MM.1S (cell line): ENCODE measurements around the gene ARHGAP44.

Source experiments
- DNase-seq: peaks from one replicate; pipeline ENCODE4 v3.0.0-alpha.2; 2015
- H2AFZ ChIP-seq: fragments of 300-600 bp; sonication (generic); 2 replicates; pipeline ENCODE4 v1.6.0; 2016; ENCODE audit warnings: antibody characterized with exemption, low read length
- H3F3A ChIP-seq: fragments of 300-600 bp; sonication (generic); 2 replicates; pipeline ENCODE4 v1.6.1; 2016; ENCODE audit warnings: mild to moderate bottlenecking, antibody characterized with exemption, low read length, moderate library complexity, mixed read lengths; ENCODE audit not compliant: insufficient read depth
- H3K27ac ChIP-seq: fragments of 300-600 bp; sonication (generic); 2 replicates; pipeline ENCODE4 v1.5.1; 2016; ENCODE audit warnings: mild to moderate bottlenecking, low read length
- H3K27me3 ChIP-seq: fragments of 300-600 bp; sonication (generic); replicated peaks from 2 replicates; pipeline ENCODE4 v1.6.0; 2016; ENCODE audit warnings: low read length; ENCODE audit not compliant: insufficient read depth
- H3K36me3 ChIP-seq: fragments of 300-600 bp; sonication (generic); replicated peaks from 2 replicates; pipeline ENCODE4 v1.6.1; 2016; ENCODE audit warnings: mild to moderate bottlenecking, low read length, mixed read lengths; ENCODE audit not compliant: insufficient read depth
- H3K4me1 ChIP-seq: fragments of 300-600 bp; sonication (generic); 2 replicates; pipeline ENCODE4 v1.6.1; 2016; ENCODE audit warnings: low read length, mixed read lengths
- H3K4me2 ChIP-seq: fragments of 300-600 bp; sonication (generic); 2 replicates; pipeline ENCODE4 v1.6.0; 2016; ENCODE audit warnings: low read depth, low read length
- H3K4me3 ChIP-seq: fragments of 300-600 bp; sonication (generic); 2 replicates; pipeline ENCODE4 v1.5.1; 2016; ENCODE audit warnings: low read length, mixed read lengths
- H3K79me2 ChIP-seq: fragments of 300-600 bp; sonication (generic); 2 replicates; pipeline ENCODE4 v1.6.1; 2016; ENCODE audit warnings: mixed run types, low read length, mixed read lengths
- H3K9ac ChIP-seq: fragments of 300-600 bp; sonication (generic); 2 replicates; pipeline ENCODE4 v1.6.1; 2016; ENCODE audit warnings: low read length, mixed read lengths
- H3K9me2 ChIP-seq: fragments of 300-600 bp; sonication (generic); replicated peaks from 2 replicates; pipeline ENCODE4 v1.6.1; 2016; ENCODE audit warnings: mild to moderate bottlenecking, low read length, mixed read lengths; ENCODE audit not compliant: insufficient read depth
- H3K9me3 ChIP-seq: fragments of 300-600 bp; sonication (generic); replicated peaks from 2 replicates; pipeline ENCODE4 v1.6.1; 2016; ENCODE audit warnings: mild to moderate bottlenecking, low read length, mixed read lengths; ENCODE audit not compliant: insufficient read depth
- H4K20me1 ChIP-seq: fragments of 300-600 bp; sonication (generic); 2 replicates; pipeline ENCODE4 v1.6.1; 2016; ENCODE audit warnings: mild to moderate bottlenecking, low read length, moderate library complexity, mixed read lengths; ENCODE audit not compliant: insufficient read depth
- EZH2 ChIP-seq: fragments of 300-600 bp; sonication (generic); optimal IDR thresholded peaks from 2 replicates; pipeline ENCODE3; 2017; ENCODE audit warnings: low read depth, mild to moderate bottlenecking, antibody characterized with exemption, low read length, mixed read lengths
- EZH2phosphoT487 ChIP-seq: fragments of 300-600 bp; sonication (generic); IDR thresholded peaks from 2 replicates; pipeline ENCODE4 v1.6.1; 2018; ENCODE audit warnings: antibody characterized with exemption, low read length
- TF ChIP-seq, protein P1 (sequence below): fragments of 300-600 bp; sonication (generic); IDR thresholded peaks from 2 replicates; pipeline ENCODE4 v1.5.1; 2016; ENCODE audit warnings: antibody characterized with exemption, low read length, mixed read lengths

The ARHGAP44 gene

DNA sequence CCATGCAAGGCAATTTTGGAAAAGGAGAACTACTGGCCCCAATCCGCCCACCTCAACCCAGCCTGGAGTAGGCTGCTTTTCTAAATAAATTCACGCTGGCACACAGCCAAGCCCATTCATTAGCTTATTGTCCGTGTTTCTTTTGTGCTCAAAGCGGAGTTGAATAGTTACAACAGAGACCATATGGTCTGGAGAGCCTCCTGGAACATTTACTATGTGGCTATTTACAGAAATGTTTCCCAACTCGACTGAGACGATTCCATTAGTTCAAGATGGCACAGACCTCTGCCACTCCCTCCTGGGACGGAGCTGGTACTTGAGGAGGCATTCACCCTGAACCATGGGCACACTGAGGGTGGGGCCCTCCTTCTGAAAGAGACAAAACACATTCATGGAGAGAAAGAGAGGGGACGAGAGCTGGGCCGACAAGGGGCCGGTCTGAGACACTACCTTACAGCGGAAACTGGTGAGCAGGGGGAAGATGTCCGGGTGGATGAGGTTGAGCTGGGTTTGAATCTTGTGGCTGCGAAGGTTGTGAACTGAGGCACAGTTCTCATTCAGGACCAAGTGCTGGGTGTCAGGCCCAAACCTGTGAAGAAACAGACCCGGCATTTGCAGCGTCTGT is 212.8 kb downstream of the ARHGAP44 start:
- H3K9ac ChIP-seq: no peak overlapping the region
- peaks cover 32% of the 10 kb centered on the region for H3K36me3 ChIP-seq
- no peaks in the 10 kb centered on the region for H3K9me3 ChIP-seq
- no peak overlapping the region for H2AFZ ChIP-seq
- no peaks in the 10 kb centered on the region for H3K9me2 ChIP-seq
- 0 out of 2 replicates have a peak, but pooled peaks cover 2% of the 10 kb centered on the region for H3F3A ChIP-seq
- H3K4me1 ChIP-seq: no peaks in the 10 kb centered on the region
- H3K79me2 ChIP-seq: peaks cover 7% of the 10 kb centered on the region
- H3K4me3 ChIP-seq: no peak overlapping the region
- no peak overlapping the region for H3K27ac ChIP-seq
- no peak for TF ChIP-seq EZH2
- TF ChIP-seq, protein P1, sequence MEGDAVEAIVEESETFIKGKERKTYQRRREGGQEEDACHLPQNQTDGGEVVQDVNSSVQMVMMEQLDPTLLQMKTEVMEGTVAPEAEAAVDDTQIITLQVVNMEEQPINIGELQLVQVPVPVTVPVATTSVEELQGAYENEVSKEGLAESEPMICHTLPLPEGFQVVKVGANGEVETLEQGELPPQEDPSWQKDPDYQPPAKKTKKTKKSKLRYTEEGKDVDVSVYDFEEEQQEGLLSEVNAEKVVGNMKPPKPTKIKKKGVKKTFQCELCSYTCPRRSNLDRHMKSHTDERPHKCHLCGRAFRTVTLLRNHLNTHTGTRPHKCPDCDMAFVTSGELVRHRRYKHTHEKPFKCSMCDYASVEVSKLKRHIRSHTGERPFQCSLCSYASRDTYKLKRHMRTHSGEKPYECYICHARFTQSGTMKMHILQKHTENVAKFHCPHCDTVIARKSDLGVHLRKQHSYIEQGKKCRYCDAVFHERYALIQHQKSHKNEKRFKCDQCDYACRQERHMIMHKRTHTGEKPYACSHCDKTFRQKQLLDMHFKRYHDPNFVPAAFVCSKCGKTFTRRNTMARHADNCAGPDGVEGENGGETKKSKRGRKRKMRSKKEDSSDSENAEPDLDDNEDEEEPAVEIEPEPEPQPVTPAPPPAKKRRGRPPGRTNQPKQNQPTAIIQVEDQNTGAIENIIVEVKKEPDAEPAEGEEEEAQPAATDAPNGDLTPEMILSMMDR: no peak
- no peak for TF ChIP-seq EZH2phosphoT487
- no peak for DNase-seq
- H3K27me3 ChIP-seq: no peaks in the 10 kb centered on the region
- no peaks in the 10 kb centered on the region for H4K20me1 ChIP-seq
- no peak overlapping the region for H3K4me2 ChIP-seq

DNA sequence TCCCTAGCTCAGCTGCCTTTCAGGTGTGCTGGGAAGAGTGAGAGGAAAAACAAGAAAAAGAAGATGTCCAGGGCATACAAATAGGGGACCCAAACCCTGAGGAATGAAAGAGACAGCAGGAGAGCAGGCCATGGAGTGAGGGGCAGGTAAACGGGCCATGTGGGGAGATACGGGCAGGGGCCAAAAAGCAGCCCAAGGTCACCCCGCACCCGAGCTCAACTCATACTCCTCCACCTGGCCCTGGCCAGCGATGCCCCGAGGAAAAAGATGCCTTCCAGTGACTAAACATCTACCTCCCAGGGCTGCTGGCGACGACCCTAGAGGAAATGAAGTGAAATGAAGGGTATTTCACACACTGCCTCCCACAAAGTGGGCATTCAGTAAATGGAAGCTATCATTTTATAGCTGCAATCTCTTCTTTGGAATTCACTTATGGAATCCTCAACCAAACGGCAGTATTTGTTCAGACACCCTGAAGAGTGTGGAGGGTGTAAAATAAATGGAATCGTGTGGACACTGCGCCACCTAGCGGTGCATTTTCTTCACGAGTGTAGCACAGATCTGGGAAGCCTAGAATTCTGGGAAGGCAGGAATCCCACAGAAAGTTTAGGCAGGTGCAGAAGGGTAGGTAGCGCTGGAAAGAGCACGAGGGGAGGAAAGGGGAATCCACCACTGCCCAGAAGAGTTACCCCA is 213.6 kb downstream of the ARHGAP44 start:
- Histone ChIP-seq H3F3A (0 out of 2 replicates have a peak, but pooled peaks cover 2% of the 10 kb centered on the region), H3K79me2 (peaks cover 7% of the 10 kb centered on the region), H2AFZ (no peak overlapping the region), H3K4me3 (no peak overlapping the region), H3K9me3 (no peaks in the 10 kb centered on the region), H3K4me1 (no peaks in the 10 kb centered on the region), H3K27me3 (no peaks in the 10 kb centered on the region), H3K27ac (no peak overlapping the region), H3K9ac (no peak overlapping the region), H3K4me2 (no peak overlapping the region), H3K9me2 (no peaks in the 10 kb centered on the region), H4K20me1 (no peaks in the 10 kb centered on the region), H3K36me3 (peaks cover 27% of the 10 kb centered on the region)
- TF ChIP-seq, protein P1: peak; percentile 87
- TF ChIP-seq EZH2phosphoT487: no peak
- DNase-seq: peak; percentile 44

DNA sequence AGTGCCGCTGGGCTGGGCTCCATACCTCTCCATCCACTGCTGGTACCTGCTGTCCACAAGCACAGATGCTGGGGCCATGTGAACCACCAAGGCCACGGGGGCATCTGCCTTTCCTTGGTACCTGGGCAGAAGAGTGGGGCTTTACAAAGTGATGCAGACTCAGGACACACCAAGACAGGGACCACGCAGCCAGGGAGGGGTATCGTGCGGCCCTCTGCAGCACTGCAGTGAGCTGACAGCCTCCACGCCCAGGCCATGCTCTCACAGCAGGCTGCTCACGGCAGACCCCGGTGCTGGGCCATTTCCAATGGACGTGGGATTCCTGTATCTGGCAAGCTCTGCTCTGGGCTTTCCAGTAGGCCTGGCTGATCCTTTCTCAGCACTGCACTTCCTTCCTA is 214.2 kb downstream of the ARHGAP44 start:
- H3K36me3 ChIP-seq: peaks cover 23% of the 10 kb centered on the region
- no peak for DNase-seq
- H3K79me2 ChIP-seq: peaks cover 7% of the 10 kb centered on the region
- no peaks in the 10 kb centered on the region for H3K9me2 ChIP-seq
- TF ChIP-seq, protein P1: no peak
- no peak for TF ChIP-seq EZH2
- TF ChIP-seq EZH2phosphoT487: no peak
- no peaks in the 10 kb centered on the region for H4K20me1 ChIP-seq
- no peak overlapping the region for H3K4me3 ChIP-seq
- no peak overlapping the region for H3K4me2 ChIP-seq
- no peak overlapping the region for H2AFZ ChIP-seq
- H3K9me3 ChIP-seq: no peaks in the 10 kb centered on the region
- no peak overlapping the region for H3K27ac ChIP-seq
- H3K4me1 ChIP-seq: no peaks in the 10 kb centered on the region
- no peaks in the 10 kb centered on the region for H3K27me3 ChIP-seq
- H3F3A ChIP-seq: 0 out of 2 replicates have a peak, but pooled peaks cover 2% of the 10 kb centered on the region
- no peak overlapping the region for H3K9ac ChIP-seq
